PC-3 (cell line): ENCODE measurements around the gene MDM4. TPM values are rescaled to one million over a fixed set of nuclear protein-coding genes. Genes with fewer than 3 reads are reported as not detected.

Experiments
- ATAC-seq: fragments of 200-7000 bp; cut with Tn5 transposase; 2 replicates; pipeline ENCODE4 v1.9.1; 2020; ENCODE audit warnings: mild to moderate bottlenecking, moderate library complexity
- BruUV-seq: library from RNA; stranded (reverse); fragments of 400-500 nt; replicated peaks from 2 replicates; lab custom pipeline; 2021; lab: Mats Ljungman, UMichigan
- CTCF ChIA-PET: fragments of 300-600 bp; sonication (Branson Sonifier 250); formaldehyde crosslinking; loops from one replicate; lab custom pipeline; 2022; ENCODE audit warnings: antibody characterized with exemption; lab: Charles Lee
- POLR2A ChIA-PET: fragments of 300-600 bp; sonication (Branson Sonifier 250); formaldehyde crosslinking; loops from one replicate; lab custom pipeline; 2022; ENCODE audit warnings: antibody characterized with exemption; ENCODE audit not compliant: unreplicated experiment; lab: Charles Lee
- DNase-seq: peaks from one replicate; pipeline ENCODE4 v3.0.0-alpha.2; 2015
- H2AFZ ChIP-seq: fragments of 300-600 bp; sonication (generic); 2 replicates; pipeline ENCODE4 v1.6.0; 2016; ENCODE audit warnings: antibody characterized with exemption, low read length
- H3F3A ChIP-seq: fragments of 300-600 bp; sonication (generic); one replicate; pipeline ENCODE4 v1.6.0; 2017; ENCODE audit warnings: antibody characterized with exemption, low read length, control low read depth, mild to moderate bottlenecking; ENCODE audit not compliant: unreplicated experiment
- H3K27ac ChIP-seq: fragments of 300-600 bp; sonication (generic); 2 replicates; pipeline ENCODE4 v1.5.1; 2016; ENCODE audit warnings: mild to moderate bottlenecking, low read length
- H3K27me3 ChIP-seq: fragments of 300-600 bp; sonication (generic); 2 replicates; pipeline ENCODE4 v1.6.1; 2016; ENCODE audit warnings: low read length, mixed read lengths
- H3K36me3 ChIP-seq: fragments of 300-600 bp; sonication (generic); 2 replicates; pipeline ENCODE4 v1.6.1; 2016; ENCODE audit warnings: low read depth, mixed run types, low read length, mixed read lengths
- H3K4me1 ChIP-seq: fragments of 300-600 bp; sonication (generic); 2 replicates; pipeline ENCODE4 v1.5.1; 2016; ENCODE audit warnings: low read length; ENCODE audit not compliant: insufficient read depth
- H3K4me2 ChIP-seq: fragments of 300-600 bp; sonication (generic); 2 replicates; pipeline ENCODE4 v1.6.0; 2016; ENCODE audit warnings: low read length
- H3K4me3 ChIP-seq: fragments of 300-600 bp; sonication (generic); 2 replicates; pipeline ENCODE4 v1.5.1; 2016; ENCODE audit warnings: mild to moderate bottlenecking, low read length, mixed read lengths
- H3K79me2 ChIP-seq: fragments of 300-600 bp; sonication (generic); 2 replicates; pipeline ENCODE4 v1.6.1; 2017; ENCODE audit warnings: low read length, mixed read lengths
- H3K9ac ChIP-seq: fragments of 300-600 bp; sonication (generic); 2 replicates; pipeline ENCODE4 v1.6.0; 2016; ENCODE audit warnings: mild to moderate bottlenecking, low read length
- H3K9me2 ChIP-seq: fragments of 300-600 bp; sonication (generic); replicated peaks from 2 replicates; pipeline ENCODE4 v1.6.1; 2016; ENCODE audit warnings: mixed run types, low read length, mixed read lengths
- H3K9me3 ChIP-seq: fragments of 300-600 bp; sonication (generic); 2 replicates; pipeline ENCODE4 v1.6.1; 2016; ENCODE audit warnings: low read length, mixed read lengths
- H4K20me1 ChIP-seq: fragments of 300-600 bp; sonication (generic); 2 replicates; pipeline ENCODE4 v1.6.1; 2016; ENCODE audit warnings: low read length, mixed read lengths
- EZH2 ChIP-seq: fragments of 300-600 bp; sonication (generic); IDR thresholded peaks from one replicate; pipeline ENCODE4 v1.6.1; 2017; ENCODE audit warnings: antibody characterized with exemption, mild to moderate bottlenecking, low read length; ENCODE audit not compliant: unreplicated experiment
- EZH2phosphoT487 ChIP-seq: fragments of 300-600 bp; sonication (generic); IDR thresholded peaks from 2 replicates; pipeline ENCODE4 v1.6.1; 2018; ENCODE audit warnings: mild to moderate bottlenecking, antibody characterized with exemption, low read length, borderline replicate concordance
- intact Hi-C: fragments of 100-400 bp; cut with micrococcal nuclease; formaldehyde crosslinking; loops from 2 replicates; pipeline ENCODE4 v1.9.0; 2023
- total RNA-seq: library from RNA; depleted of rRNA; stranded (reverse); fragments of >200 nt; gene quantifications from 2 replicates; pipeline ENCODE4 v1.2.3, GENCODE V29; 2014
- TF ChIP-seq, protein P1 (sequence below): fragments of 300-600 bp; sonication (generic); conservative IDR thresholded peaks from 2 replicates; pipeline ENCODE4 v1.5.1; 2017; ENCODE audit warnings: antibody characterized with exemption, low read depth, mild to moderate bottlenecking, low read length

MDM4 gene
- total RNA-seq, 1 experiment from 2014 or later: 36.3 TPM

DNA sequence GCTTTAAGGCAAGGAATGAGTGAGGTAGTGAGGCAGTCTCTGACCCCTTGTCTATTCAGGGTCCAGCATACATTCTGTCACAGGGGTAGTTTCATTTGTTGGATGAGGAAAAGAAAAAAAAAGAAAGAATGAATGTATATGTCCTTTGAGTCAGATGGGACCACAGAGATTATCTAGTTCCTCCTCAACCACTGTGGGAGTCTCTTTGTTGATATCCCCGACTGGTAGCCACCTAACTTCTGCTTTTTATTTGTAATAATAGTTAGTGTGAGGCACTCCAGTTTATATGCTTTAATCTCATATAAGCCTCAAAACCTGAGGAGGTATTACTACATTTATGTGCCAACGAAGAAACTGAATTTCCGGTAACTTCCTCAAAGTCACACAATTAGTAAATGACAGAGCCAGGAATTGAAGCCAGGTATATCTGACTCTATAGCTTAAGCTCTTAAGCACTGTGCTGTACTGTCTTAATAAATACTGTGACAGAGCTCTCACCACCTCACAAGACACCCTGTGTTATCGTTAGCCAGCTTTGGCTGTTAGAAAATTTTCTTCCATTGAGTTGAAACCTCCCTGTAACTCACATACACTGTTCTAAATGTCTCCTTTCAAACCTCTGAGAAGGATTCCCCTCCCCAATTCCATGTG is 82.2 kb downstream of the MDM4 start:
- TF ChIP-seq, protein P1, sequence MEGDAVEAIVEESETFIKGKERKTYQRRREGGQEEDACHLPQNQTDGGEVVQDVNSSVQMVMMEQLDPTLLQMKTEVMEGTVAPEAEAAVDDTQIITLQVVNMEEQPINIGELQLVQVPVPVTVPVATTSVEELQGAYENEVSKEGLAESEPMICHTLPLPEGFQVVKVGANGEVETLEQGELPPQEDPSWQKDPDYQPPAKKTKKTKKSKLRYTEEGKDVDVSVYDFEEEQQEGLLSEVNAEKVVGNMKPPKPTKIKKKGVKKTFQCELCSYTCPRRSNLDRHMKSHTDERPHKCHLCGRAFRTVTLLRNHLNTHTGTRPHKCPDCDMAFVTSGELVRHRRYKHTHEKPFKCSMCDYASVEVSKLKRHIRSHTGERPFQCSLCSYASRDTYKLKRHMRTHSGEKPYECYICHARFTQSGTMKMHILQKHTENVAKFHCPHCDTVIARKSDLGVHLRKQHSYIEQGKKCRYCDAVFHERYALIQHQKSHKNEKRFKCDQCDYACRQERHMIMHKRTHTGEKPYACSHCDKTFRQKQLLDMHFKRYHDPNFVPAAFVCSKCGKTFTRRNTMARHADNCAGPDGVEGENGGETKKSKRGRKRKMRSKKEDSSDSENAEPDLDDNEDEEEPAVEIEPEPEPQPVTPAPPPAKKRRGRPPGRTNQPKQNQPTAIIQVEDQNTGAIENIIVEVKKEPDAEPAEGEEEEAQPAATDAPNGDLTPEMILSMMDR: no peak
- TF ChIP-seq EZH2 (no peak), EZH2phosphoT487 (no peak)
- H3K27ac ChIP-seq: no peak overlapping the region
- no peaks in the 10 kb centered on the region for H3K4me1 ChIP-seq
- no peak for DNase-seq
- no TSS peak for BruUV-seq
- H3K4me3 ChIP-seq: no peak overlapping the region
- no peaks in the 10 kb centered on the region for H3K9me3 ChIP-seq
- H4K20me1 ChIP-seq: no peaks in the 10 kb centered on the region
- CTCF ChIA-PET: no interaction called here
- POLR2A ChIA-PET: no interaction called here
- no peaks in the 10 kb centered on the region for H3K36me3 ChIP-seq
- H3K9ac ChIP-seq: no peak overlapping the region
- no peaks in the 10 kb centered on the region for H3F3A ChIP-seq
- no peaks in the 10 kb centered on the region for H3K79me2 ChIP-seq
- no peak for ATAC-seq
- no peaks in the 10 kb centered on the region for H3K9me2 ChIP-seq
- no peak overlapping the region for H2AFZ ChIP-seq
- no peaks in the 10 kb centered on the region for H3K27me3 ChIP-seq
- no peak overlapping the region for H3K4me2 ChIP-seq
- intact Hi-C loops: no loop called here

DNA sequence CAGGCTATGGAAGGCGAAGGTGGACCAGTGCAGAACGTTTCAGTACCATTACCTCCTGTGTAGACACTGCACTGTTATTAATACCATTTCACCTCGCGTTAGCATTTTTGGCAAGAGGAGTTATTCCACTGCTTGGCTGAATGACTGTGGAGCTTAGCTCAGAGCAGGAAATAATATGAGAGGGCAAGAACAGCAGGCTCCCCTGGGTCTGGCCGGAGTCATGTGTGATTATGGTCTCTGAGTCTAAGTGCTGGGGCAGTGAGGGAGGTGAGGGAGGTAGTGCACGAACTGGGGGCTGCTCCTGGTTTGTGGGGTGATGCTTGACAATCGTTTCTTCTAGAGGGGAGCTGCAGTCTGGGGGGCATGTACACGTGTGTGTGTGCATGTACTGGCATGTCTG is 82.9 kb downstream of the MDM4 start:
- Histone ChIP-seq H3K9ac (no peak overlapping the region), H3K9me3 (no peaks in the 10 kb centered on the region), H4K20me1 (no peaks in the 10 kb centered on the region), H3K4me1 (no peaks in the 10 kb centered on the region), H3K4me3 (no peak overlapping the region), H3K79me2 (no peaks in the 10 kb centered on the region), H3K36me3 (no peaks in the 10 kb centered on the region), H3K27me3 (no peaks in the 10 kb centered on the region), H2AFZ (no peak overlapping the region), H3K27ac (no peak overlapping the region), H3K4me2 (no peak overlapping the region), H3K9me2 (no peaks in the 10 kb centered on the region), H3F3A (no peaks in the 10 kb centered on the region)
- ATAC-seq (no peak), DNase-seq (no peak)
- POLR2A ChIA-PET: no interaction called here
- TF ChIP-seq EZH2phosphoT487 (no peak), EZH2 (no peak)
- TF ChIP-seq, protein P1: no peak
- BruUV-seq: no TSS peak
- intact Hi-C loops: no loop called here
- CTCF ChIA-PET: no interaction called here

DNA sequence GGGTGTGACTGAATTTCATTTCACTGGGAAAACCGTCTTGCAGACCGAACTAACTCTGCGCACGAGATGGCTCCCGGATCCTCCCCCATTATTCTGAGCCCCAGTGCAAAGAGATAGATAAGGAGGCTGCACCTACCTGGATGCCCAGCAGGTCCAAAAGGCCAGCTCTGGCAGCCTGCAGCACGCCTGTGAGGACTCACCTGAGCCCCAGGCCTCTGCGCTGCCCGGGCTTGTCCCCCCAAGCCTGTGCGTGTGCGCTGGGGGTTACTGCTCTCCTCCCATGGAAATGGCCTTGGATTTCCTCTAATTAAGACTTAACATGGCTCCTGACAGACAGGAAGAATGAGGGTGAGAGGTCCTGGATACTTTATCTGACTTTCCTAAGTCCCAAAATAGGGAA is 83.4 kb downstream of the MDM4 start:
- ChIA-PET CTCF (no interaction called here), POLR2A (no interaction called here)
- no peak overlapping the region for H3K27ac ChIP-seq
- H4K20me1 ChIP-seq: no peaks in the 10 kb centered on the region
- H3K79me2 ChIP-seq: no peaks in the 10 kb centered on the region
- H3K9me3 ChIP-seq: no peaks in the 10 kb centered on the region
- no peaks in the 10 kb centered on the region for H3K4me1 ChIP-seq
- ATAC-seq: no peak
- no TSS peak for BruUV-seq
- H3K4me2 ChIP-seq: no peak overlapping the region
- intact Hi-C loops: no loop called here
- H3K27me3 ChIP-seq: no peaks in the 10 kb centered on the region
- H2AFZ ChIP-seq: no peak overlapping the region
- no peaks in the 10 kb centered on the region for H3K9me2 ChIP-seq
- DNase-seq: no peak
- no peak overlapping the region for H3K4me3 ChIP-seq
- no peaks in the 10 kb centered on the region for H3F3A ChIP-seq
- H3K9ac ChIP-seq: no peak overlapping the region
- TF ChIP-seq, protein P1: no peak
- TF ChIP-seq EZH2phosphoT487: no peak
- TF ChIP-seq EZH2: no peak
- H3K36me3 ChIP-seq: no peaks in the 10 kb centered on the region
